ENCODE results near the gene HEMK1.
A peak's percentile ranks its signal among the peaks of the same experiment; 100 is the strongest.

DNA sequence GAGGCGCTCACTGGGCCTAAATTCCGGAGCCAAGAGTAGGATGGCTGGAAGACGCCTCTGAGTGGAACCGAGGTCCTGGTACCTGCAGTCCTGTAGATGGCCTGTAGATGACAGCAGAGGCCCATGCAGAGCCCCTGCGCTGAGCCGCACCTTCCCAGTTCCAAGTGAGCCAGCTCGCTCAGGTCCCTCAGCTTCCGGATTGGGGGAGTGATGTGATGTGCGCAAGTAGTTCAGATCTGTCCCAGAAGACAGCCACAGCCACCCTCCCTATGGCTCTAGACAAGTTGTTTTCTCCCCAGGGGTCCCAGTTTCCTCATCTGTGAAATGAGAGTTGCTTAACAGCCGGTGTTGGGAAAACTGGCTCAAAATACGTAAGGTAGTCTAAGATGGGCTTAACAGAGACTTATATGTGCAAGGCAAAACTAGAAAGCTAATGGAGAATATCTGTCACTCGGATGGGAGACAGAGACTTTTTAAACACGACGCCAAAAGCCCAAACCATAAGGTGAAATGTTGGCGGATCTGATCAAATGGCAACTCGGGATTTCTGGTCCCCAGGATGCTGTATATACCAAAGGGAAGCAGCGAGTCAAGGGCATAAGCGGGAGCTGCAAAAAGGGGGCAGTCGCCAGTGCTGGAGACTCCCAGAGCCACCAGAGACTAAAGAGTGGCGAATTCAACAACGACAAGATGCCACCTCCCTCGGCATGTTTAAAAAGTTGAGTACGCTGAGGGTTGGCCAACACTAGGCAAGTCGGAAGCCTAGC lies 46.9 kb downstream of the HEMK1 start:
- TF ChIP-seq CTCF (conservative IDR thresholded peaks at IDR 0.05): peak; percentile 99
- TF ChIP-seq ZFX (IDR thresholded peaks at IDR 0.05): no peak
